ENCODE results near the gene CXorf49B. TPM values are rescaled to one million over a fixed set of nuclear protein-coding genes. Genes with fewer than 3 reads are reported as not detected.
"Not testable (repeated sequence)": the region's sequence is repeated elsewhere in the genome, so short reads cannot be mapped to it uniquely, and the experiment has no call there.

CXorf49B gene
- total RNA-seq = not detected

DNA sequence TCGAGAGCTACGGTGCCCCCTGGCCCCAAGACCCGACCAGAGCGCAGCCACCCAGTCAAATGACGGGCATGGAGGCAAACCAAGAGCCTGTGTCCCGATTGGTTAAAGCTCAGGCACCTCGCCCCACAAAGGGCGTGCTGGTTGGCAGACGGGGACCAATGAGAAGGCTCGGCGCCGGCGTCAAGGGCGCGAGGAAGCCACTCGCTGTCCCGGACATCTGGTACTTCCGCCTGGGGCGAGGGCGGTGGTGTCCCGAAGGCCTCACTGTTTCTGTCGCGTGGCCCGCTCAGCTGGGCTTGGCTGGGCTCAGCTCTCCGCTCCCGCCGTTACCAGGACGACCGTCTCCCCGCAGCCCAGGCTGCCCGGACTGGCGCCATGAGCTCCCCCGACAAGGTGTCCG is at the start of gene CXorf49B:
TSS of gene CXorf49B (plus strand) at position 301 of the 400 bp plus-strand sequence. CDS start at position 376, 75 bp downstream.
- H3K36me3 Mint-ChIP-seq (ENCODE audit: low read depth); H3K27ac Mint-ChIP-seq; H3K4me3 Mint-ChIP-seq; H3K27me3 Mint-ChIP-seq; H3K4me1 Mint-ChIP-seq; H3K9me3 Mint-ChIP-seq; ATAC-seq (replicated peaks): not testable (repeated sequence)

DNA sequence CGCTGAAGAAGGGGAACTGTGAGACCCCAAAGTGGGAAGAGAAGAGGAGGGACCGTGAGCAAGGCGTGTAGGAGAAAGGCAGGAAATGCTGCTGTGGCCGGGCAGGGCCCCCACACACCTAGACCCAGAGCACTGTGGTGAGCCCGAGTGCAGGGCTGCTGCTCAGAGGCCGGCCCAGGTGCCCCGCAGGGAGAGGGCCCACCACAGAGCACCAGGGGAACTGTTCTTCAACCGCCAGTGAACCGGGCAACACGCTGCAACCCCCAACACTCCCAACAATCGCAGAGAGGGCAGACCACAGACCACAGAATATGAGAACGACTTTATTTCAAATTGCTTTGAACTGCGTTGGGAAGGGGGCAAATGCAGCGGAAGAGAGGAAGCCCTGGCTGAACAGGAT is 49.1 kb upstream of the CXorf49B start:
- not testable (repeated sequence) for H3K4me1 Mint-ChIP-seq; H3K4me3 Mint-ChIP-seq; ATAC-seq (replicated peaks); H3K27me3 Mint-ChIP-seq; H3K9me3 Mint-ChIP-seq; H3K36me3 Mint-ChIP-seq (ENCODE audit: low read depth); H3K27ac Mint-ChIP-seq

DNA sequence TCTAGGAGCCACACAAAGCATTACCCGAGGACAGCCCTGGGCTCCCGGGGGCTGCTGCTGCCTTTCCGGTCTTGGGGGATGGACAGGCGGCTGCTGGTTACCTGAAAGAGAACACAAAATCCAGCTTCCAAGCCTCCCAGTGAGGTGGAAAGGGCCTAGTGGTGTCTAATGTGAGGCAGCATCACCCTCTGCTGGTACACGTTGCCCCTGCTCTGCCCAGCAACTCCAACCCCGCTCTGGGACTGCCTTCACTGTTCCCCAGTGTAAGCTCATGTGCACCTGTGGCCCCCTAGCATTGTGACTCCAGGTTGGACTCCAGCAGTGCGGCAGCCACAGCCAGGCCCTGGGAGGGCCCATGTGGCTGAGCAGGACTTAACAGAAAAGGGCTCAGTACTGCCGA is 47.6 kb upstream of the CXorf49B start:
- not testable (repeated sequence) for ATAC-seq (replicated peaks); H3K27me3 Mint-ChIP-seq; H3K9me3 Mint-ChIP-seq; H3K27ac Mint-ChIP-seq; H3K4me1 Mint-ChIP-seq; H3K4me3 Mint-ChIP-seq; H3K36me3 Mint-ChIP-seq (ENCODE audit: low read depth)

DNA sequence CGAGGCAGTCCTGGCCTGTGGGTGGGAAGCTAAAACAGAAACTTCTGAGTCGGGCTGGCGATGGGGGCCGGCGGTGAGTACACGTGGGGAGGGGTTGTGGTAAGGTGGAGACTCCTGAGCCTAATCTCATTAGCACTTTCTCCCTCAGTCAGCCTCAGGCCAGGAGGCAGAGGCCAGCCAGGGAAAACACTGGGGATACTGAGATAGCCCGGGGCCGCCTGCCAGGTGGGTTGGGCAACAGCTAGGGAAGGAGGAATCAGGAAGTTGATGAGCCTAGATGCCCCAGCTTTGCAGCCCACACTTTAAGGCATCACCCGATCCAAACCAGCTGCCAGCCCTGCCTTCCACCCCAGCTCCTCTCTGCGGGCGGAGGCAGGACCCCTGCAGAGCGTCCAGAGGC is 46.8 kb upstream of the CXorf49B start:
- not testable (repeated sequence) for H3K27ac Mint-ChIP-seq; H3K27me3 Mint-ChIP-seq; H3K4me3 Mint-ChIP-seq; ATAC-seq (replicated peaks); H3K9me3 Mint-ChIP-seq; H3K36me3 Mint-ChIP-seq (ENCODE audit: low read depth); H3K4me1 Mint-ChIP-seq

DNA sequence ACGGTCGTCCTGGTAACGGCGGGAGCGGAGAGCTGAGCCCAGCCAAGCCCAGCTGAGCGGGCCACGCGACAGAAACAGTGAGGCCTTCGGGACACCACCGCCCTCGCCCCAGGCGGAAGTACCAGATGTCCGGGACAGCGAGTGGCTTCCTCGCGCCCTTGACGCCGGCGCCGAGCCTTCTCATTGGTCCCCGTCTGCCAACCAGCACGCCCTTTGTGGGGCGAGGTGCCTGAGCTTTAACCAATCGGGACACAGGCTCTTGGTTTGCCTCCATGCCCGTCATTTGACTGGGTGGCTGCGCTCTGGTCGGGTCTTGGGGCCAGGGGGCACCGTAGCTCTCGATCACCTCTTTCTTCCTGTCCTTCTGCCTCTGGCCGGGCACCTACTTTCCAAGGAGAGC is 45.0 kb upstream of the CXorf49B start, which contains the start of gene CXorf49:
TSS of gene CXorf49 (minus strand) at position 101 of the 400 bp plus-strand sequence. CDS start 134 bp downstream, outside the sequence.
- H3K9me3 Mint-ChIP-seq; H3K4me3 Mint-ChIP-seq; H3K4me1 Mint-ChIP-seq; ATAC-seq (replicated peaks); H3K27me3 Mint-ChIP-seq; H3K27ac Mint-ChIP-seq; H3K36me3 Mint-ChIP-seq (ENCODE audit: low read depth): not testable (repeated sequence)

DNA sequence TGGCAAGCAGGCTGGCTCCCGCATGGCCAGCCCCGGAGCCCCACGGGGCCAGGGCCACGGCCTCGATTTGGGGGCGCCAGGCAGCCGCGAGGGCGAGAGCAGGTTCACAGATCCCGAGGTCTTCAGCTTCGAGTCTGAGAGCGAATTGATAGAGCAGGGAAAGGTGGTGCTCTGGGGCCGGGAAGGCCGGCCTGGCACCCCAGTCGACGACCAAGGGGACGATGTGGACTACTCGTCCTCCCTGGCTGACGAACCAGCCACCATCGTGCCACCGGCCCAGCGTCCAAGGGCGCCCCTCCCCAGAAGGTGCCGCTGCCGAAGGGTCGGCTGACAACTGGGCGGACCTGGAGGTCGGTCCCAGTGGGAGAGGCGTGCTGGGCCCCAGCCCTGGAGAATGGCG is 44.0 kb upstream of the CXorf49B start:
- H3K27ac Mint-ChIP-seq; ATAC-seq (replicated peaks): not testable (repeated sequence)

DNA sequence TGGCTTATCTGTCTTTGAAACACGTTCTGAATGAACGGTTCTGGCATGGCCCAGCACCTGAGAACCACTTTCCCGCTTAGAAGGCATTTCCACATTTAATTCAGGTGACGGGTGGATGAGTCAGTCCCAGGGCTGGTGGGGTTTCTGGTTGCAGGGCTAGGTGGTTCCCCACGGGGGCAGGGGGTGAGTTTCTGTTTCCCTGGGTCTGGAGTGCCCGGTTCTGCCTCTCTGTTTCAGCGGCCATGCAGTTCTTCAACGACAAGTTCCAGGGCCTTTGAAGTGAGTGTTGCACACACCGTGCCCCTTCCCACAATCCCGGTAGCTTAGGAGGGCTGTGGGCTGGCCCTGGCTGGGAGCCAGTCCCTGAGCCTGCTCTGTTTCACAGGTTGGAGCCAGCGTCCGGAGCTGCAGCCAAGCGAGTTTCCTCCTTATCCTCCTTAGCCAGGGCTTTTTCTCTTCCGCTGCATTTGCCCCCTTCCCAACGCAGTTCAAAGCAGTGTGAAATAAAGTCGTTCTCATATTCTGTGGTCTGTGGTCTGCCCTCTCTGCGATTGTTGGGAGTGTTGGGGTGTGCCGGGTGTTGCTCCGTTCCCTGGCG is 42.8 kb upstream of the CXorf49B start:
- not testable (repeated sequence) for ATAC-seq (replicated peaks); H3K36me3 Mint-ChIP-seq (ENCODE audit: low read depth); H3K27ac Mint-ChIP-seq; H3K9me3 Mint-ChIP-seq; H3K4me3 Mint-ChIP-seq; H3K4me1 Mint-ChIP-seq; H3K27me3 Mint-ChIP-seq

More for the DNA sequence above, 44.0 kb upstream of the CXorf49B start:
- not testable (repeated sequence) for H3K4me1 Mint-ChIP-seq; H3K36me3 Mint-ChIP-seq (ENCODE audit: low read depth); H3K27me3 Mint-ChIP-seq; H3K9me3 Mint-ChIP-seq; H3K4me3 Mint-ChIP-seq

DNA sequence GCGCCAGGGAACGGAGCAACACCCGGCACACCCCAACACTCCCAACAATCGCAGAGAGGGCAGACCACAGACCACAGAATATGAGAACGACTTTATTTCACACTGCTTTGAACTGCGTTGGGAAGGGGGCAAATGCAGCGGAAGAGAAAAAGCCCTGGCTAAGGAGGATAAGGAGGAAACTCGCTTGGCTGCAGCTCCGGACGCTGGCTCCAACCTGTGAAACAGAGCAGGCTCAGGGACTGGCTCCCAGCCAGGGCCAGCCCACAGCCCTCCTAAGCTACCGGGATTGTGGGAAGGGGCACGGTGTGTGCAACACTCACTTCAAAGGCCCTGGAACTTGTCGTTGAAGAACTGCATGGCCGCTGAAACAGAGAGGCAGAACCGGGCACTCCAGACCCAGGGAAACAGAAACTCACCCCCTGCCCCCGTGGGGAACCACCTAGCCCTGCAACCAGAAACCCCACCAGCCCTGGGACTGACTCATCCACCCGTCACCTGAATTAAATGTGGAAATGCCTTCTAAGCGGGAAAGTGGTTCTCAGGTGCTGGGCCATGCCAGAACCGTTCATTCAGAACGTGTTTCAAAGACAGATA is 2.4 kb upstream of the CXorf49B start:
- not testable (repeated sequence) for H3K4me1 Mint-ChIP-seq; H3K36me3 Mint-ChIP-seq (ENCODE audit: low read depth); H3K27ac Mint-ChIP-seq; H3K9me3 Mint-ChIP-seq; H3K27me3 Mint-ChIP-seq; ATAC-seq (replicated peaks); H3K4me3 Mint-ChIP-seq

DNA sequence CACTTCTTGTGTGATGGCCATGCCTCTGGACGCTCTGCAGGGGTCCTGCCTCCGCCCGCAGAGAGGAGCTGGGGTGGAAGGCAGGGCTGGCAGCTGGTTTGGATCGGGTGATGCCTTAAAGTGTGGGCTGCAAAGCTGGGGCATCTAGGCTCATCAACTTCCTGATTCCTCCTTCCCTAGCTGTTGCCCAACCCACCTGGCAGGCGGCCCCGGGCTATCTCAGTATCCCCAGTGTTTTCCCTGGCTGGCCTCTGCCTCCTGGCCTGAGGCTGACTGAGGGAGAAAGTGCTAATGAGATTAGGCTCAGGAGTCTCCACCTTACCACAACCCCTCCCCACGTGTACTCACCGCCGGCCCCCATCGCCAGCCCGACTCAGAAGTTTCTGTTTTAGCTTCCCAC is 1.7 kb downstream of the CXorf49B start:
- ATAC-seq (replicated peaks); H3K4me1 Mint-ChIP-seq; H3K4me3 Mint-ChIP-seq; H3K27me3 Mint-ChIP-seq; H3K9me3 Mint-ChIP-seq; H3K36me3 Mint-ChIP-seq (ENCODE audit: low read depth); H3K27ac Mint-ChIP-seq: not testable (repeated sequence)

DNA sequence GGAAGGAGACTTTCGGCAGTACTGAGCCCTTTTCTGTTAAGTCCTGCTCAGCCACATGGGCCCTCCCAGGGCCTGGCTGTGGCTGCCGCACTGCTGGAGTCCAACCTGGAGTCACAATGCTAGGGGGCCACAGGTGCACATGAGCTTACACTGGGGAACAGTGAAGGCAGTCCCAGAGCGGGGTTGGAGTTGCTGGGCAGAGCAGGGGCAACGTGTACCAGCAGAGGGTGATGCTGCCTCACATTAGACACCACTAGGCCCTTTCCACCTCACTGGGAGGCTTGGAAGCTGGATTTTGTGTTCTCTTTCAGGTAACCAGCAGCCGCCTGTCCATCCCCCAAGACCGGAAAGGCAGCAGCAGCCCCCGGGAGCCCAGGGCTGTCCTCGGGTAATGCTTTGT is 2.5 kb downstream of the CXorf49B start:
- not testable (repeated sequence) for H3K36me3 Mint-ChIP-seq (ENCODE audit: low read depth); H3K27me3 Mint-ChIP-seq; H3K9me3 Mint-ChIP-seq; H3K4me3 Mint-ChIP-seq; H3K27ac Mint-ChIP-seq; H3K4me1 Mint-ChIP-seq; ATAC-seq (replicated peaks)

DNA sequence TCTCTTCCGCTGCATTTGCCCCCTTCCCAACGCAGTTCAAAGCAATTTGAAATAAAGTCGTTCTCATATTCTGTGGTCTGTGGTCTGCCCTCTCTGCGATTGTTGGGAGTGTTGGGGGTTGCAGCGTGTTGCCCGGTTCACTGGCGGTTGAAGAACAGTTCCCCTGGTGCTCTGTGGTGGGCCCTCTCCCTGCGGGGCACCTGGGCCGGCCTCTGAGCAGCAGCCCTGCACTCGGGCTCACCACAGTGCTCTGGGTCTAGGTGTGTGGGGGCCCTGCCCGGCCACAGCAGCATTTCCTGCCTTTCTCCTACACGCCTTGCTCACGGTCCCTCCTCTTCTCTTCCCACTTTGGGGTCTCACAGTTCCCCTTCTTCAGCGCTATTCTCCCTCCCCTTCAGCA is 4.0 kb downstream of the CXorf49B start:
- not testable (repeated sequence) for H3K4me3 Mint-ChIP-seq; H3K27me3 Mint-ChIP-seq; H3K4me1 Mint-ChIP-seq; H3K27ac Mint-ChIP-seq; H3K36me3 Mint-ChIP-seq (ENCODE audit: low read depth); ATAC-seq (replicated peaks); H3K9me3 Mint-ChIP-seq

DNA sequence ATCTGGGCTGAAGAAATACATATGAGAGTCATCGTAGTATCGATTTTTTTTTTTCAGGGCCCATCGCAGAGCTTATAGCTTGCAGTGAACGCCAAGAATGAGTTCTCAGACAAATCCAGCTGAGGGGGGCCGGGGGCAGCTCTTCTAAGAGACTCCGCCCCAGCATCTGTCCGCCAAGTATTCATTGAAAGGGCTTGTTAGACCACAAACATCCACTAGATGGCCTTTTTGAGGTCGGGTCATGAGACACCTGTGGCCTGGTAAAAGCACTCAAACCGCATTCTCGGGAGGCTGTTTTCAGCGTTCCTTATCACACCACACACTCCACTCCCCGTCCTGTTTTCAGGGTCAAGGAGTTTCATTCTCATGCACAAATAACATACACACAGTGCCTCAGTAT is 15.2 kb downstream of the CXorf49B start:
- H3K27me3 Mint-ChIP-seq; H3K4me3 Mint-ChIP-seq; H3K27ac Mint-ChIP-seq; H3K9me3 Mint-ChIP-seq; H3K36me3 Mint-ChIP-seq (ENCODE audit: low read depth); H3K4me1 Mint-ChIP-seq: not testable (repeated sequence)
- ATAC-seq (replicated peaks) = peak; percentile 23

DNA sequence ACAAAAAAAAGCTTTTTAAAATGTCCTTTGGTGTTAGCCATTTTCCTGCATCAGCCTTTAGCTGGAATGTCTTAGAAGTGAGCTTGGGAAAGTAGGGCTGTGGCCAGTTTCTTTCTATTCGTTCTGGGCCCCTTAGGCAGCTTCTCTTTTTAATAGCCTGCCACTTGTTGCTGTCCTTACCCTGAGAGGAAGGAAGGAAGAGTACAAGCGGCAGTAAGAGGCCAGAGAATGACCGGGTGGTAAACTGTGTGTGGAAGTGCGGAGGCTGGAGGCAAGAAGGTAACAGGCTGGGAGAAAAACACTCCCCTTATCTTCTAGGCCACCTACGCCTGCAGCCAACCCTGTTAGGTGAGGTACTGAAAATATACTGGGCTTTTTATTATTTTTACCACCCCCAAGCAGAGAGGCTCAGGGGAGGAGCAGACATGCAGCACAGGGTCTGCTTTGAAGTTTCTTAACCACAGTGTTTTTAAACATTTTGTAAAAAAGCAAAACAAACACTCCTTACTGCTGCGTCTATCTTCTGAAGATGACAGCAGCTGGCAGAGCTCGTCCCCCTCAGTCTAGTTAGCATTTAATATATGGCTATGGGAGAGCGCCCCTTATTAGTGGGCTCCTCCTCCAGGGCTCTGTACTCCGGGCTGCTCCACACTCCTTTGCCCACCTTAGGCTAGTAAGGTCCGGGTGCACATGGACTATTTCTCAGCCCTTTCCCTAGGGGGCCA is 19.2 kb downstream of the CXorf49B start:
- H3K36me3 Mint-ChIP-seq (ENCODE audit: low read depth); H3K9me3 Mint-ChIP-seq; H3K27ac Mint-ChIP-seq; ATAC-seq (replicated peaks); H3K4me1 Mint-ChIP-seq; H3K4me3 Mint-ChIP-seq; H3K27me3 Mint-ChIP-seq: not testable (repeated sequence)

DNA sequence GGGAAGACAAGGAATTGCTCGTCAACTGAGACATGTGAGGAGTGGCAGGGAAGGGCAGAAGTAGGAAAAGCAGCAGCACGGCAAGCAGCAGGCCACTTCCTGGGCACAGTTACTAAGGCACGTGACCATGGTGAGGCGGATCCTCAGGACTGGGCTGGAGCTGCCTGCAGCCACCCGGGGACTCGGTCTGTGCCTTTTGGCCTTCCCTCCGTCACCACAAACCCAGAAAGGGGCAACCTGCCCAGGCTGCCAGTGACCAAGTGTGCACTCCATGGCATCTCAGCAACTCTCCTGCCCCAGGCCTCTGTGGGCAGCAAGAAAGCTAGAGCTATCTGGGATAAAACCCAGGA is 19.8 kb downstream of the CXorf49B start:
- not testable (repeated sequence) for H3K9me3 Mint-ChIP-seq; ATAC-seq (replicated peaks); H3K36me3 Mint-ChIP-seq (ENCODE audit: low read depth); H3K4me3 Mint-ChIP-seq; H3K4me1 Mint-ChIP-seq; H3K27me3 Mint-ChIP-seq; H3K27ac Mint-ChIP-seq

DNA sequence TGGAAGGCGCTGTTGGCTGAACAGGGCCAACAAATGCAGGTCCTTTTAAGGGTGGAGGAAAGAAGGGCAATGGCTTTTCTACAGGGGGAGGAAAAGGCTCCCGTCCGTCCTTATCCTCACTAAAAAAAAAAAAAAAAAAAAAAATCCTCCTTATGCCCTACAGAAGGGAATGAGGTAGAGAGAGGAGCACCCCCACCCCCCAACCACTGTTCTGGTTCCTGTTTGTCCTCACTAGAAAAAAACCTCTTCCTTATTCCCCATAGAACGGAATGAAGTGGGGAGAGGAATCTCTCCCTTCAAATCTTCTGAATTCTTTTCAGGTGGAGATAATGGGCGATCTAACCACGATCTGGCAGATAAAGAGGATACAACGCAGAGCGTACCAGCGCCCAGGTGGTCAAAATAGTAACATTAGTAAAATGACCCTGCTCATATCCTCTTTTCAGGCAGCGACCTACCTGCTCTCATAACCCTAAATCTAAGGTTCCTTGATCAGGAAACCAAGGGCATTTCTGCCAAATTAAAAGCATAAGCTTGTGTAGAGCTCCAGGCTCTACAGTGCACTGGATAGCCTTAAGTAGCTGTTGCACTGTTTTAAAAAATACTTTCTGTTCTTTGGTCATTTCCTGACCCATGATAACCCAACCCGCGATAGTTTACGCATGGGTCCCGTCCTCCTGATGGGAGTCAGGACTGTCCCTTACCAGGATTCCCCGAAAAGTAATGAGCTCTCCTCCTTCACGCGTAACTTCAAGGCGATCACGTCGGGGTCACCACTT is 20.6 kb downstream of the CXorf49B start:
- ATAC-seq (replicated peaks) = peak; percentile 64
- not testable (repeated sequence) for H3K27me3 Mint-ChIP-seq; H3K4me1 Mint-ChIP-seq; H3K9me3 Mint-ChIP-seq; H3K27ac Mint-ChIP-seq; H3K4me3 Mint-ChIP-seq; H3K36me3 Mint-ChIP-seq (ENCODE audit: low read depth)

All from activated T-helper 17 cell treated with anti-CD3 and anti-CD28 coated beads, Interleukin-2, amount 50 U/mL, for 72 hours (primary cell).